ENCODE data around the gene FIG4. TPM values are rescaled to one million over a fixed set of nuclear protein-coding genes. Genes with fewer than 3 reads are reported as not detected.
"Not testable (repeated sequence)": the region's sequence is repeated elsewhere in the genome, so short reads cannot be mapped to it uniquely, and the experiment has no call there.

The FIG4 gene
- total and polyA plus RNA-seq, 12 donors: 9.2 to 25.4 (median 17.8) TPM

DNA sequence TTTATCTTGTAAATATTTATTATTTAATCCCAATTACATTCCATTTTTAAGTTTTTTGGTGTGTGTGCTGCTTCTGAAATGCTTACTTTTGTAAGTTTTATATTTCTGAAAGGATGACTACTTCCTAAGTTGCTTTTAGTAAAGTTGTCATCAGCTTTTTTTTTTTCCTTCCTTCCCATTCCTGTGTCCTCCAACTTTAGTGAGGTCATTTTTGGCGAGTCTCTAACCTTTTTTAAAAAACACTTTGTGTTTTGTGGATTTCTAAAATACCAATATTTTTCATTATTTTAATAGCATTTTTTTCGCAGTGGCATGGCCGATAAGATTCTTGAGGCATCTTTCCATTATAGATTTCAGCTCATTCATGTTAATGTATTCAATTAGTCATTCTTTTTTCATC, 30.9 kb downstream of the FIG4 start:
- WGBS, 4 donors: 70 to 82% (median 76%) methylated on average over 3 of the region's 3 CpGs
- TF ChIP-seq CTCF (IDR thresholded peaks at IDR 0.05): no peak
- no peak for DNase-seq
- Histone ChIP-seq H3K36me3 (replicated peaks in 1 of 2) (no peaks in the 10 kb centered on the region), H3K9me3 (replicated peaks in 1 of 3) (no peaks in the 10 kb centered on the region), H3K4me3 (no peak overlapping the region), H3K27ac (no peak overlapping the region), H3K4me1 (replicated peaks in 1 of 2) (peaks cover 0 to 5% of the 10 kb centered on the region in 2 donors), H3K27me3 (no peaks in the 10 kb centered on the region)
- intact Hi-C loops (cut with DNase I): no loop called here

DNA sequence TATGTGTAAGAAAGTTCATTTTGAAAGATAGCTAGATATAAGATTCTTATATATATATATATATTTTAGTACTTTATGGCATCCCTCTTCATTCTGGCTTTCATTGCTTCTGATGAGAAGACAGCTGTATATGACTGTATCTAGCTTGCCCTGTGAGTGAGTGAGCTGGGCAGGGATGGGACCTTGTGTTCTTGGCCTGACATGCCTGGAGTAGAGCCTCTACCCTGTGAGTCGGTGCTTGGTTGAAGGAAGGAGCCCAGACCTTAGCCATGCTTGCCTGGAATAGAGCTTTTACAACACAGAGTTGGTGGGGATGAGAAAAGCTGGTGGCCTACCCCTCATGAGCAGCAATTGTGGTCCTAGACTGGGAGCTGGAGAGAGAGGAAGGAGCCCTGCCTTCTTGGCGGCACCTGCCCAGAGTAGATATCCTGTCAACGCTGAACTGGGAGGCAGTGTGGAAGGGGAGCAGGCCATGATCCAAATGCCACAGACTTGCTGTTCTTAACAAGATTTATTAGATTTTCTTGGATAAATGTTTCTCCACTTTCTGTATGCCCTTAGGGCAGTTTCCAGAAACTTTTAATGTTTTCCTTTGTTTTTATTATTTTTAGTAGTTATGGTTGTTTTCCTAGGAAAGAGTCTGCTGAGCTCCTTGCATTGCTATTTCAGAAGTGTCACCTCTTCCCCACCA, 31.6 kb downstream of the FIG4 start:
- intact Hi-C loops (cut with DNase I): no loop called here
- Histone ChIP-seq H3K4me3 (no peak overlapping the region), H3K36me3 (replicated peaks in 1 of 2) (no peaks in the 10 kb centered on the region), H3K27me3 (no peaks in the 10 kb centered on the region), H3K9me3 (replicated peaks in 1 of 3) (no peaks in the 10 kb centered on the region), H3K4me1 (replicated peaks in 1 of 2) (peaks cover 0 to 5% of the 10 kb centered on the region in 2 donors), H3K27ac (no peak overlapping the region)
- DNase-seq: no peak
- TF ChIP-seq CTCF (IDR thresholded peaks at IDR 0.05) (no peak), POLR2A (IDR thresholded peaks at IDR 0.05) (no peak)
- WGBS, 4 donors: 74 to 92% (median 88%) methylated on average over 3 of the region's 3 CpGs

- H3K36me3 ChIP-seq (replicated peaks in 1 of 2); H3K9me3 ChIP-seq (replicated peaks in 1 of 3); H3K27ac ChIP-seq; H3K4me3 ChIP-seq; intact Hi-C loops (cut with DNase I); H3K27me3 ChIP-seq; DNase-seq; H3K4me1 ChIP-seq (replicated peaks in 1 of 2): not testable (repeated sequence)
- WGBS, 4 donors: 88 to 97% (median 95%) methylated on average over 3 of the region's 3 CpGs
Measured at GRCh38 chr6:109725250-109725649, 34.2 kb downstream of the FIG4 start.

DNA sequence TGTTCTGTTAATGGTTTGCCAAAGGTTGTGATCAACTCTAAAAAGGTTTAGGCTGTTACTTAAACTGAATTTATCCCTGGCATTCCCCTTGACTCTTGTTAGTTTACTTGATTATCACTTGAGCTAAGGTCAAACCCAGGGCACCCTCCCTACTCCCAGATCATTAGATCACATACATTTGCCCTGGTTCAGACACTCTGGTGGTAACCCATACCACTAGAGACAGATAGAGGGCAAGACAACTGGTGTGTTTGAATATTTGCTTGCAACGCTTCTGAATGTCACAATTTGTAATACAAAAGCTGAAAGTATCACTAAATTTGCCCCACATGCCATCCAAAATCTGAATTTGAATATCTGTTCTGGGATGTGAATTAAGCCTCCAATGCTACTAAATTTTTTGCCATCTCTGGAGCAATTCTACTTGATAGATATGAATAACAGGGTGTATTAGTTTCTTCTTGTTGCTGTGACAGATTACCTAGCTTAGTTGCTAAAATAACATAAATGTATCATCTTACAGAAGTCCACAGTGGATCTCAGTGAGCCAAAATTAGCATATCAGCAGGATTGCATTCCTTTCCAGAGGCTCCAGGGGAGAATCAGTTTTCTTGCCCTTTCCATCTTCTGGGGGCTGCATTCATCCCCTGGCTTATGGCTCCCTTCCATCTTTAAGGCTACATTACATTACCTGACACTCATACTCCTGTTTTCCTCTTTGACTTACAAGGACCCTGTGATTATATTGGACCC, 45.4 kb downstream of the FIG4 start:
- Histone ChIP-seq H3K4me1 (replicated peaks in 1 of 2) (peaks cover 7% of the 10 kb centered on the region in 2 donors), H3K27me3 (no peaks in the 10 kb centered on the region), H3K4me3 (no peak overlapping the region), H3K27ac (no peak overlapping the region), H3K36me3 (replicated peaks in 1 of 2) (peaks cover 0 to 6% of the 10 kb centered on the region in 2 donors), H3K9me3 (replicated peaks in 1 of 3) (no peaks in the 10 kb centered on the region)
- TF ChIP-seq POLR2A (IDR thresholded peaks at IDR 0.05) (no peak), CTCF (IDR thresholded peaks at IDR 0.05) (no peak)
- 83 to 100% (median 90%) methylated on average over 1 of the region's 1 CpG for WGBS, 4 donors
- no peak for DNase-seq
- intact Hi-C loops (cut with DNase I): no loop called here
